Hepatocyte (in vitro differentiated cells): ENCODE results near the gene ARL2.

Experiments used
- CTCF ChIP-seq: fragments of 200-600 bp; sonication (generic); IDR thresholded peaks from 2 replicates; pipeline ENCODE4 v1.5.1; 2016; ENCODE audit warnings: antibody characterized with exemption, mild to moderate bottlenecking; ENCODE audit not compliant: poor library complexity
- EZH2 ChIP-seq: fragments of 200-600 bp; sonication (generic); IDR thresholded peaks from 2 replicates; pipeline ENCODE4 v1.6.1; 2016; ENCODE audit warnings: antibody characterized with exemption, mild to moderate bottlenecking, borderline replicate concordance
- EZH2phosphoT487 ChIP-seq: fragments of 200-600 bp; sonication (generic); IDR thresholded peaks from one replicate; pipeline ENCODE4 v1.6.1; 2018; ENCODE audit warnings: antibody characterized with exemption, mild to moderate bottlenecking, low read depth, moderate library complexity; ENCODE audit not compliant: unreplicated experiment, severe bottlenecking

- TF ChIP-seq CTCF, result no peak
- no peak for TF ChIP-seq EZH2
- TF ChIP-seq EZH2phosphoT487, result no peak
Measured at GRCh38 chr11:65051398-65051858, 37.5 kb downstream of the ARL2 start.
